ENCODE results near the gene ZNF277. TPM values are rescaled to one million over a fixed set of nuclear protein-coding genes. Genes with fewer than 3 reads are reported as not detected.

Gene ZNF277
- total RNA-seq, 1 experiment from 2014 or later = 12.8 TPM

- Histone ChIP-seq H3K9me3 (ENCODE audit: control insufficient read depth, insufficient read depth, low read depth, low read length) (no peaks in the 10 kb centered on the region), H3K4me3 (ENCODE audit: low read depth in 2 of 2, low read length in 2 of 2) (no peak overlapping the region), H3K27me3 (ENCODE audit: control insufficient read depth, insufficient read depth, low read length) (no peaks in the 10 kb centered on the region), H3K36me3 (ENCODE audit: control insufficient read depth, insufficient read depth, low read length) (no peaks in the 10 kb centered on the region), H3K27ac (ENCODE audit: low read length) (no peak overlapping the region), H3K4me1 (ENCODE audit: control insufficient read depth, insufficient read depth, low read length) (no peaks in the 10 kb centered on the region)
- intact Hi-C loops (cut with micrococcal nuclease; ENCODE audit: unreplicated experiment) = no loop called here
- no peak for TF ChIP-seq POLR2AphosphoS5 (IDR thresholded peaks at IDR 0.05; ENCODE audit: low read depth, low read length)
- TF ChIP-seq SIN3A (IDR thresholded peaks at IDR 0.05; ENCODE audit: borderline replicate concordance, insufficient read depth, low read depth, low read length) = no peak
- no peak for TF ChIP-seq REST (IDR thresholded peaks at IDR 0.05; ENCODE audit: insufficient read depth in 1 of 2, low read depth in 2 of 2, low read length in 1 of 2)
- no peak for TF ChIP-seq TCF7L2 (IDR thresholded peaks at IDR 0.05; ENCODE audit: low read depth, low read length)
- TF ChIP-seq CTCF (IDR thresholded peaks at IDR 0.05) = no peak
- no TSS peak for BruUV-seq (replicated peaks)
- DNase-seq (ENCODE audit: low read depth, low spot score) (no peak), ATAC-seq (no peak)
- POLR2A ChIA-PET = no interaction called here
- in situ Hi-C loops (cut with HindIII; ENCODE audit: low pct_unique_long_range_greater_than_20kb, low sequenced_read_pairs) = no loop called here
- CTCF ChIA-PET = no interaction called here
Observed at GRCh38 chr7:112286250-112287086, 80.0 kb downstream of the ZNF277 start.

GRCh38 chr7:112288301-112288700 is 81.8 kb downstream of the ZNF277 start:
- POLR2A ChIA-PET = no interaction called here
- no peak for DNase-seq (ENCODE audit: low read depth, low spot score)
- Histone ChIP-seq H3K4me3 (ENCODE audit: low read depth in 2 of 2, low read length in 2 of 2) (no peak overlapping the region), H3K27me3 (ENCODE audit: control insufficient read depth, insufficient read depth, low read length) (no peaks in the 10 kb centered on the region), H3K27ac (ENCODE audit: low read length) (no peak overlapping the region), H3K4me1 (ENCODE audit: control insufficient read depth, insufficient read depth, low read length) (no peaks in the 10 kb centered on the region), H3K9me3 (ENCODE audit: control insufficient read depth, insufficient read depth, low read depth, low read length) (no peaks in the 10 kb centered on the region), H3K36me3 (ENCODE audit: control insufficient read depth, insufficient read depth, low read length) (no peaks in the 10 kb centered on the region)
- no peak for TF ChIP-seq REST (IDR thresholded peaks at IDR 0.05; ENCODE audit: insufficient read depth in 1 of 2, low read depth in 2 of 2, low read length in 1 of 2)
- TF ChIP-seq CTCF (IDR thresholded peaks at IDR 0.05) = no peak
- TF ChIP-seq POLR2AphosphoS5 (IDR thresholded peaks at IDR 0.05; ENCODE audit: low read depth, low read length) = no peak
- TF ChIP-seq SIN3A (IDR thresholded peaks at IDR 0.05; ENCODE audit: borderline replicate concordance, insufficient read depth, low read depth, low read length) = no peak
- TF ChIP-seq TCF7L2 (IDR thresholded peaks at IDR 0.05; ENCODE audit: low read depth, low read length) = no peak
- intact Hi-C loops (cut with micrococcal nuclease; ENCODE audit: unreplicated experiment) (no loop called here), in situ Hi-C loops (cut with HindIII; ENCODE audit: low pct_unique_long_range_greater_than_20kb, low sequenced_read_pairs) (no loop called here)
- CTCF ChIA-PET = no interaction called here
- no peak for ATAC-seq
- BruUV-seq (replicated peaks) = no TSS peak
